ENCODE data around the gene COPE.

GRCh38 chr19:18922228-18922985 is 3.2 kb upstream of the COPE start:
- TF ChIP-seq CTCF (IDR thresholded peaks at IDR 0.05), result no peak
- TF ChIP-seq POLR2A (IDR thresholded peaks at IDR 0.05), result no peak

All from testis (tissue), 2 donors.